Suppressor macrophage treated with lipopolysaccharide for 4 hours (primary cell): ENCODE measurements around the gene JAML.

ENCODE experiments used
- DNase-seq: peaks from one replicate; pipeline ENCODE4 v3.0.0-alpha.2; 2020

The JAML gene

GRCh38 chr11:118224511-118225188 is at the start of gene JAML:
Gene JAML, minus strand, starts transcription at chr11:118225011. Its CDS starts 10,145 bp downstream, at chr11:118214866.
- DNase-seq = peak; percentile 59

- DNase-seq = no peak
Measured at GRCh38 chr11:118274186-118274585, 49.4 kb upstream of the JAML start.

GRCh38 chr11:118272001-118272400 is 47.2 kb upstream of the JAML start:
- DNase-seq = no peak

GRCh38 chr11:118267486-118267885 is 42.7 kb upstream of the JAML start:
- no peak for DNase-seq

GRCh38 chr11:118265954-118266353 is 41.1 kb upstream of the JAML start:
- no peak for DNase-seq

GRCh38 chr11:118264569-118265465 is 40.0 kb upstream of the JAML start:
- no peak for DNase-seq

- no peak for DNase-seq
Measured at GRCh38 chr11:118263695-118264568, 39.1 kb upstream of the JAML start, which contains the start of gene MPZL2. Gene MPZL2, minus strand, starts transcription at chr11:118264297. Its CDS starts 144 bp downstream, at chr11:118264153.

- no peak for DNase-seq
Measured at GRCh38 chr11:118263112-118263511, 38.3 kb upstream of the JAML start.

GRCh38 chr11:118260353-118260752 is 35.5 kb upstream of the JAML start:
- no peak for DNase-seq

GRCh38 chr11:118259138-118259537 is 34.3 kb upstream of the JAML start:
- DNase-seq = no peak

- no peak for DNase-seq
Measured at GRCh38 chr11:118258410-118258809, 33.6 kb upstream of the JAML start.

GRCh38 chr11:118252688-118253087 is 27.9 kb upstream of the JAML start:
- peak; percentile 74 for DNase-seq

- peak; percentile 63 for DNase-seq
Measured at GRCh38 chr11:118251858-118252652, 27.2 kb upstream of the JAML start, which contains the start of gene MPZL3. Gene MPZL3, minus strand, starts transcription at chr11:118252365. Its CDS starts 71 bp downstream, at chr11:118252294.

- no peak for DNase-seq
Measured at GRCh38 chr11:118247041-118247440, 22.2 kb upstream of the JAML start.

GRCh38 chr11:118245936-118246562 is 21.2 kb upstream of the JAML start:
- DNase-seq = no peak

- DNase-seq = no peak
Measured at GRCh38 chr11:118243993-118244762, 19.4 kb upstream of the JAML start.

GRCh38 chr11:118243161-118243560 is 18.4 kb upstream of the JAML start:
- no peak for DNase-seq

GRCh38 chr11:118241764-118242098 is 16.9 kb upstream of the JAML start:
- no peak for DNase-seq

GRCh38 chr11:118240999-118241763 is 16.4 kb upstream of the JAML start:
- DNase-seq = peak; percentile 68
